Hepatic stellate cell (primary cell): ENCODE results near the gene NEBL.

Experiments
- DNase-seq: peaks from one replicate; pipeline ENCODE4 v3.0.0; 2011; ENCODE audit warnings: low spot score

The NEBL gene

DNA sequence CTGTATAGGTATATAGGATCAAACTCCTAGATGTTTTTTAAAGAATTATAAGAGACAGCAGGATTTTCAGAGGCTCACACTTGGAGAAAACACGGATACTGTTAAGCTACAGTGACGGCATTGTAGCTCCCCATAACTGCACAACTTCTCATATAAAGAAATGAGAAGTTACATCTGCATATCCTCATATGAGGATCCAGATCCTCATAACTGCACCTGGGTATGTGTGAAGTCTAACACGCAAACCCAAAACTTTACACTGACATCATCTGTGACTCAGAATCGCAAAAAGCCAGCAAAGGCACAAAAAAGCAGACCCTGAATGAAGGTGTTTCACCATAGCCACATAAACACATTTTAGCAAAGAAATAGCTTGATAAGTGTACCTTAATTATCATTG is 34.1 kb downstream of the NEBL start:
- no peak for DNase-seq

DNA sequence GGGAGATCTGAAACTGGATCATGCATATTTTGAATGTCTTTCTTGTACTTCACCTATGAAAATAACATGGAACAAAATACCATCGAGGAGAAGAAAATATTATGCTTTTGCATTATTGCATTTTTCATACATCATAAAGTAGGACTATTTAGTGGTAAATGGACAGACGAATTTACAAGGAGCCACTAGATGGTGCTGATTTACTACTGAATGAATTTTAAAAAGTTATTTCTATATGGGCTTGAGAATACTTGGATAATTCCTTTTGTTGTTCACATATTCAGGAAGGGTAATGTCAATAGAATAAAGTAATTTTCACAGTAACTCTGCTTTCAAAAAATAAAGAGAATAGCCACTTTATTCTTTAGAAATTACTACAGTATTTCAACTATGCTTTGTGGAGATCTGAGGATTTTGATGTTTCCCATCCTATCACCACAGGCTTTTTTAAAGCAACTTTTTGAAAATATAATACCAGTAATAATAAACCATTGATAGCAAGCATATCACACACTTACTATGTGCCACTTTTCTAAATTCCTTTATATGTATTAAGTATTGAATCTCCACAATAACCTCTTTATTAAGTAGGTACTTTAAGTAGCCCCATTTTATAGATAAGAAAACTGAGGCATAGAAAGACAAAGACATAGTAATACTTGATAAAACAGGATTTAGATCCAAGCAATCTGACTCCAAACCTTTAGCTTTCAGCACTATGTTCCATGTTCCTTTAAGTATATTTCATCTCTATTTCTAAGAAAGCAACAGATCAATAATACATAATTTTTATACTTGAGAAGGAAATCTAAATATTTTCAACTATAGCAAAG is 38.6 kb downstream of the NEBL start:
- no peak for DNase-seq

DNA sequence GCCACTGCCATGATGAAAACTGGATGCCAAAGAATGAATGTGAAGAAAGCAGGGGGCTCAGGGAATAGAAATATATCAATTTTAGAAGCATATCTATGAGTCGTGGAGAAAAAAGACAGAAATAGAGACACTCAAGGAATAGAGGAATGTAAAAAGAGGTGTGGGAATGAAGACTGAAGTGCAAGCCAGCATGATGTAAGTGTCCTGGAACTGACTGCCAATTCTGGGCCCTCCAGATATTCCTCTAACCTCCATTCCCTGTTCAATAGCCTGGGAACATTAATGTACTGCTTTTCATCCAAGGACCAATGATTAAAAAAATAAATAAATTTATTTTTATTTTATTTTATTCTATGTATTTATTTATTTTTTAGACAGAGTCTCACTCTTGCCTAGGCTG is 40.6 kb downstream of the NEBL start:
- DNase-seq = no peak

DNA sequence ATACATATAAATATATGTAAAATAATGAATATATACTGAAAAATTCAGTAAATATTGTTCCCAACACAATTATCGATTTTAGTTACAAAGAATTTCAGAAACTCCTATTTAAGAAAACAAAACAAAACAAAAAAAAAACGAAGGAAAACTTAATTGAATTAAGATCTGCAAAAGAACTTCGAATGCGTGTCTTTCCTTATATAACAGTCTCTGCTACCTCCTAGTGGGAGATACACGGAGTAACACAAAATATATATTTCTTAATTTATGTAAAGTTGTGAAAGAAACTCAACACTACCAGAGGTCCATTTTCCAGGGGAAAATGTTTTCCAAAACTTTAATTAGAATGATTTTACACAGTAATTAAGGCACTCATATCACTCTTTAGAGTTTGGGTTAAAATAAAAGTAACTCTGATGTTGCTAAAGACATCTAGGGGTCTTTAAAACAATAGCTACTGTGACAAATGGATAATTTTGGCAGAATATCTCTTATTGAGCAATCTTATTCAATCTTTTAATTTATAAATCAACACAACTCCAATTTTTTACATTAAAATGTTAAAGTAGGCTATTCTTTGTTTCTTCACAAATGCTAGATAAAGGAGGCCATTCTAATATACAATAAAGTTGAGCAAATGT is 41.6 kb downstream of the NEBL start:
- DNase-seq = no peak

DNA sequence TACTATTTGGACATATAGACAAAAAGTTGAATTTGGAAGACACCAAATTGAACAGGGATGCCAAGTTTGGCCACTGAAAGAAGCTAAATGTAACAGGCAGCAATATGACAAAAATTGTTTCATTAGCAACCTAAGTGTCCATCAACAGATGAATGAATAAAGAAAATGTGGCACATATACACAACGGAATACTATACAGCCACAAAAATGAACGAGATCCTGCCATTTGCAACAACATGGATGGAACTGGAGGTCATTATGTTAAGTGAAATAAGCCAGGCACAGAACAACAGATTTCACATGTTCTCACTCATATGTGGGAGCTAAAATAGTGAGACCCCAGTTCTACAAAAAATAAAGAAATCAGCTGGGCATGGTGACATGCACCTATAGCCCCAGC is 43.8 kb downstream of the NEBL start:
- DNase-seq = no peak

DNA sequence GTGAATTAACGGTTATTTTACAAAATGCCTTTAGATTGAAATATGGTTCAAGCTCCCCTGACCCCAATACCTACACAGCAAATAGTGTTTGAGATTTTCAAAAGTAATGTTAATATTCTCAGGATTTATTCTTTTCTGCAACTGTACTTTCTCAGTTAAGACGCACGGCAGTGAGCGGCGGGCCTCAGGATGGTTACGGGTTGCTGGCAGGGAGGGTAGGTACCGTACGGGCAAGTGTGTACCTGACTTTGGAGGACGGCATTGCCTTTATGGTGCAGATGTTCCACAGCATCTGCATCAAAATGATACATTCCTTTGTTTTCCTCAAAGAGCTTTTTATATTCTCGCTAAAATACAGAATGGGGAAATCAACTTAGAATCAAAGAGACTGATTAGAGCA is 44.8 kb downstream of the NEBL start:
- no peak for DNase-seq

DNA sequence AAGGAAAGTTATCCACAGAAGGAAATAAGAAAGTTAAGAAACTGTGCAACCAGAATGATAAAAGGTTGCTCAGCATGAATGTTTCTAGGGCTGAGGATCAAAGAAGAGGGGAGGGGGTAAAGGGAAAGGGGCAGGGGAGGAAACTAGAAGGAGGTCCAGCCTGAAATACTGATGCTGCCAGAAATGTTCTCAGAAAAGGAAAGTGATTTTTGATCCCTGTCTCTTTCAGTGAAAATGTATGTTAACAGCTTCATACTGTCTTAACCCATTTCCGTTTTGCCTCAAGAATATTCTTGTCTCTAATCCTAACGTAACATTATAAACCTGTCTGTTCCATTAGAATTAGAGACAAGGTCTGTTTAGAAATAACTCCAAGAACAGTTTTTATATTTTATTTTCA is 49.6 kb downstream of the NEBL start:
- no peak for DNase-seq

DNA sequence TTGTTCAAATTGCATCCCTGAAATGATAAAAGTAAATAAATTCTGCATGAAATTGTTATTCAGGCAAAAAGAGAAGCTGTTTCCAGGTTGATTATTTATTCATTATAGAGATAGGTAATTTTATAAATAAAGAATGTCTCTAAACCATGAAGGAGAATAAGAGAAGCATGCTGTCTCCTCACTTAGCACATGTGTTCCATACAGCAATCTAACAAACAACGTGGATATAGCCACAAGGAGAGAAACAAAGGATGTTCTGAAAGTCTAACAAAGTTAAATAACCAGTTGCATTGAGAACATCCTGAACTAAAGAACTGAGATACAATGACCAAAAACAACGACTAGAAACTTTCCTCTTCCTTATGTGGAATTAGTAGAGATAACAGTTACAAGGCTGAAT is 50.8 kb downstream of the NEBL start:
- no peak for DNase-seq

DNA sequence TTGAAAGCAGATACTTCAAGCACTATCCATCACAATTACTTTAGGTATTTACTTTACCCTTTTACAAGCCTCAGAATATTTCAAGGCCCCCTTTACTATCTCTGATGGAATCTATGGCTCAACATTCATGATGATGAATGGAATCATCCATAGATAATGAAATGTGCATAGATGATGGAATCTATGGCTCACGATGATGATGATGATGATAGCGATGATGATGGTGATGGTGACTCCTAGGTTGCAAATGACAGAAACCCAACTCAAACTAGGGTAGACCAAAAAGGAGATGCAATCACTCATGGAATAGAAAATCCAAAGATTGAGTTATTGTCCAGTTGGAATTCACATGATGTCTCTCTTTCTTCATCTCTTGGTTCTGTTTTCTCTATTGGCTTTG is 55.7 kb downstream of the NEBL start:
- DNase-seq = no peak

DNA sequence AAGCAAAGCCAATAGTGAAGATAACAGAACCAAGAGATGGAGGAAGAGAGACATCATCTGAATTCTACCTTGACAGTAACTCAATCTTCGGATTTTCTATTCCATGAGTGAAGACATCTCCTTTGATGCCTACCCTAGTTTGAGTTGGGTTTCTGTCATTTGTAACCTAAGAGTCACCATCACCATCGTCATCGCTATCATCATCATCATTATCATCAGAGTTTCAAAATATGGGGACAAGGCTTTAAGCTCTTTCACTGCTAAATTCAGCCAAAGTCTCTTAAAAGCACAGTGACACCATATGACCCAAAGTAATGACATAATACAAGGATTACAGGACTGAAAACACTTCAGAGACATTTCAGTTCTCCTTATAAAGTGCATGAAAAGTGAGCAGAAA is 57.2 kb downstream of the NEBL start:
- DNase-seq = no peak

DNA sequence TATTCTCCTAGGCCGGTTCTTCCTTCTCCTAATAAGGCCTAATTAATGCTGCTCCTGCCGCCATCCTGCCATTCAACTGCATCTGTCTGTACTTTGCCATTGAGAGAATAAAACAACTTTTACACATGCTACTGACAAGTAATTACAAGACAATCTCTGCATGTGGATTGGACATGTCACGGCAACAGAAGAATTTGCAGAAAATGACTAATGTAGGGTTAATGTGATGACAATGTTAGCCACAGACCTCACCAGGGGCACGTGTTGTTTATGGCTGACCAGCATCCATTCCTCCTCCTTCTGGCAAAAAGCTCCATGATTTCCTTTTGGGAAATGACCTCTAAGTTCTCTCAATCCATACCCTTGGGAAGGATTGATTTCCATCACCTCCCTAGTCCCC is 58.0 kb downstream of the NEBL start:
- no peak for DNase-seq

DNA sequence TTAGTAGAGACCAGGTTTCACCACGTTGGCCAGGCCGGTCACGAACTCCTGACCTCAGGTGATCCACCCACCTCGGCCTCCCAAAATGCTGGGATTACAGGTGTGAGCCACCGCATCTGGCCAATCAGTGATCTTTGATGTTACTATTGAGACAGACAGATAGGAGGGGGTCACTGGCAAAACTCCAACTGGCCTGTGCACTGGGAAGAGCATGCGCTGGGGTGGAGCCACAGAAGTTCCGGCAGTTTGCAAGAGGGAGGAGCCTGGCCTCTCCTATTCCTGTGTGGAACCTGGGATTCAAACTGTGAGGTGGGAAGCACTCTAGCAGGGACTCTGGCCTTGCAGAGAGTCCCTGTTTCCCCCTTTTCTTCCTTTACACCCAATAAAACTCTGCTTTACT is 60.7 kb downstream of the NEBL start:
- DNase-seq = no peak

DNA sequence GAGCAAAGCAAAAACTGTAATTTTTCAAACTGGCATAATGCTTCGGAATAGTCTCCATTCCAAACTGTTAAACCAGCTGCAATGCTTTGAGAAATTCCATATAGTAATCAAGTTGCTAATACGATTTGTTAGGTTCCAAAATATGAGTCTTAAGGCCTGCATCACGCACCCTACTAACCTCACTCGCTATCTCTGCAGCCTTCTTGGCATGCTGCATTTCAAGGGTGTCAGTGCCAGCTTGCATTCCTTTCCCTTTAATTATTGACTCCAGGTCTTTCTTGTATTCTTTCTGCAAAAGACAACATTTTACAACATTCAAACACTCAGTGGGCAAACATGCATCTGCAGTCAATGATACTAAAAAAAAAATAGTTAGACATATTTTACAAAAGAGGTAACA is 61.8 kb downstream of the NEBL start:
- no peak for DNase-seq

DNA sequence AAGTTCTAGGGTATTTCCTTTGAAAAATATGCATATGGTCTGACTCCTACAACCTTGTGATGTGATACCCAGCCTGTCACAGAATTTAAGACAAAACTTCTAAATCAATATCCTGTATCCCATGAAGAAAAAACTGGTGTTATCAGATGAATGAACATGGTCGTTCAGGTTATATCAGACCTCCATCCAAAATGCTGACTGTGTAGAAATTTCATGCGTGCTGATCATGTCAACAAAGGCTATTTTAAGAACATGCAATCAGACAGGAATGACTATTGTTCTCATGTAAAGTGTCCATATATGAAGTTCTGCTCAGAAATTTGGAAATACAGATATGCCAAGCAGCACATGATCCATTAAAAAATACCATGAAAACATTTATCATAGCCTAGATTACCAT is 62.3 kb downstream of the NEBL start:
- no peak for DNase-seq

DNA sequence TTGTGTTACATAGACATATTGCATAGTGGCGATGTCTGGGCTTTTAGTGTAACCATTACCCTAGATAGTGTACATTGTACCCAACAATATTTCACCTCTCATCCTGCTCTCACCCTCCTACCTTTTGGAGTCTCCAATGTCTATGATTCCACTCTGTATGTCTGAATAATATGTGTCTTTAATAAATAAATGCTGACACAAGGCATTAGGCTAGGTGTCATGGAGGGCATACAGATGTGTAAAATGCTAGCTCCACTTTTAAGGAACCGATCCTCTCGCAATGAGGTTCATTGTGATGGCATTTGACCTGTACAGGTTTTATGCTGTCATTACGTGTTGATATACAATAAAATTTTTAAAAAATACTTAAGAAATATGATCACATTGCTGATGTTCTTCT is 74.3 kb downstream of the NEBL start:
- no peak for DNase-seq

DNA sequence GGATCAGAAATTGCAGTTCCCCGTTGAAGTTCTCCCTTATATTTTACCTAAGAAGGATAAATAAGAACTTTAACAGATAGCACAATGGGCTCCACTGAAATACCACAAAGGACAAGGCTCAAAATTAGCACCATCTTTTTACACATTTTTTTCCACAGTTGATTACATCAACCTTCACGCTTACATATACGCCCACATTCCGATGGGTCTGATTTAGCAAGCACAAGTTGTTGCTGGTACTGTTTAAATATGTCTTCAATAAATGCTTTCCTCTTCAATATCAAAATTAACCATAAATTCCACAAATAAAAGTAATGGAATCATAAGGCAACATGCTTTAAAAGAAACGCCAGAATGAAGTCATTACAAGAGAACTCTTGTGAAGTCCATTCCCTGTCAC is 79.5 kb downstream of the NEBL start:
- no peak for DNase-seq

DNA sequence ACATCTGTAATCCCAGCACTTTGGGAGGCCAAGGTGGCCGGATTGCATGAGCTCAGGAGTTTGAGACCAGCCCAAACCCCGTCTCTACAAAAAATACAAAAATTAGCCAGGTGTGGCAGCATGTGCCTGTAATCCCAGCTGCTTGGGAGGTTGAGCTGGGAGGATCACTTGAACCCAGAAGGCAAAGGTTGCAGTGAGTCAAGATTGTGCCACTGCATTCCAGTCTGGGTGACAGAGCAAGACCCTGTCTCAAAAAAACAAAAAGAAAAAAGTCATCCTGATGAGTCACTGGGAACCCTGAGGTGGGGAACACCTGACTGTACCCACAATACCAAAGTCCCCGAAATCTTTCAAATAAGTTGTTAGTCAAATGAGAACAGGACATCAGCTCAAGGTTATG is 80.0 kb downstream of the NEBL start:
- no peak for DNase-seq

DNA sequence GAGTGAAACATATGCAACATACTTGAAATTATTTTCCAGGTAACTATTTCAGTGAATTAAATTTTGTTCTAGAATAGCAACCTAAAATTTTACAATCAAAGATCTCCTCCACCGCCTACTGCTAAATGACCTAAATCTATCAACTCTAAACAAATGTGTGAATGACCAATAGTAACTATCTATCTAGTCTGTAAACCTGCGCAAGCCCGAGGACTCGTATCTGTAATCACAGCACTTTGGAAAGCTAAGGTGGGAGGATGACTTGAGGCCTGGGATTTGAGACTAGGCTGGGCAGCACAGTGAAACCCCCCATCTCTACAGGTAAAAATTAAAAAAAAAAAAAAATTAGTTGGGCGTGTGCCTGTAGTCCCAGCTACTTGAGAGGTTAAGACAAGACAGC is 83.0 kb downstream of the NEBL start:
- no peak for DNase-seq

DNA sequence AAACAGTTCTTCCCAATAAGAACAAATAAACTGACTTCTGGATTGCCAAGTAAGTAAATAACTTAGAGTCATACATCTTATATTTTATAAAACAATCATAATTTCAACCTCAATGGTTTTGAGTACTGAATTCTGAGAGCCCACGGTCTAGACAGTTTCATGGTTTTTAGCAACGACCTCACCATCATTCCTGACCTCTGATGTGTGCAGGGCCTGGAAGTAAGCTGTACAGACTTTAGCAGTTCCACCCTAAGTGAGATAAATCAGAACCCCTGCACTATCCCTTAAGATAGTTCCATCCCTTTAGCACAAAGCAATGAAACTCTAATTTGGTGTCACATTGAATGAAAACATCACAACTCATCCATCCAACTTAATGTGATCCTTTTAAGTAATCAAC is 86.0 kb downstream of the NEBL start:
- DNase-seq = no peak

DNA sequence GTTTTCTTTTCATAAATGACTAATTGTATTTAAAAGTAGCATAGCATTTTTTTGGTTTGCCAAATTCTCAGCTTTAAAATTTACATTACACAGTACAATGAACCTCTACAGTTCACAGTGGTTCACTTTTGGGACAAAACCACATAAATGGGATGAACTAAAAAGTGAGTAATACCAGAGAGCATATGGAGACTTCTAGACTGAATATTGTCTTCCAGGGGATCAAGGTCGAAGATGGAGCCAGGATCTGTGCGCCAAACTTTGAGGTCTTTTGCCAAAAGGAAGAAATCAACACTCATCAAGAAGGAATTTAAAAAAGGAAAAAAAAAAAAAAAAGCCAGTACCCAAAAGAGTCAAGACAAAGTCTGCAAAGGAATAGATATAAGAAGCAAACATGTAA is 87.5 kb downstream of the NEBL start:
- DNase-seq = no peak

DNA sequence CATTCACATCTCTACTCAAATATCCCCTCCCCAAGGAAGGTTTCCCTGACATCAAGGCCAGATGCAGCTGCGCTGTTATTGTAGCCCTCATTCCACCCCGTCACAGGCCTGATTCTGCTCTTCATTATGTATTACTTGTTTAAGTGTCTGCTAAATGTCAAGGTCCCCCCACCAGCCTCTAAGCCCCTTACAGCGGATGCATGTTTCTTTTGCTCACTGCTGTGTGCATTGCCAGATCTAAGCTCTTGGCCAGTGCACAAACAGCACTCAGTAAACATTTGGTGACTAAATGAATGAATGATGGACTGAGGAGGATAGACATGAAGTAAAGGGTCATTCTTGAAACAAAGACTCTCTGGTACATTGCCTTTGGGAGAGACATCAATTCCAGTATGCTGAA is 90.6 kb downstream of the NEBL start:
- no peak for DNase-seq

DNA sequence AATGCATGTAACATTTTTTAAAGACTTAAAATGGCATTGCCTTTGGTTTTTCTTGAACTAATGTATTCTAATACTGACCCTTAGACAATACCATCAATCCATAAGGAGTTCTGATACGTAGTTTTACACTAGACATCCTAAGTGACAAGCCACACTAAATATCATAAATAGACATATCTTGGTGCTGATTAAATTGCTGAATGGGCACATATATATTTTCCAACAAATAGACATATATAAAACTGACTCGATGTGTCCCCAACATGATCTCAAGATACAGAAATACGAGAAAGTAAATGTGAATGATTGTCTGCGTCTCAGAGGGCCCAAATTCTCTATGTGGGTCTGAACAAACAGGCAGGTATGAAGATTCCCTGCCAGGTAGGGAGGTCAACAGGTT is 99.8 kb downstream of the NEBL start:
- DNase-seq = no peak

DNA sequence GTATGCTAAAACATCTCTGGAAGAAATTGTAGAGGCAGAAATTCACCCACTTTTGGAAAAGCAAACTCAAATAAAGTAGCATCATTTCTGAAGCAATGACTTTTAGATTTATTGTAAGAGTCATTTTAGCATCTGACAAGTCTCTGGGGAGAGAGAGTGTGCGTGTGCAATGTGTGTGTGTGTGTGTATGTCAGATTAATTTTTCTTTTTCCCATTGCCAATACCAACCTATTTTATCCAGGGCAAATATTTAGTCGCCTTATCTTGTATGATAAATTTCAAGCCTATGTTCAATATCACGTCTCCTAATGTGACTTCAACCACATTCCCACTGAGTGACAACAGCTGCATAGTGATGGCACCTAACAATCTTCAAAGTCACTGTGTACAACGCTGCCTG is 101.7 kb downstream of the NEBL start:
- no peak for DNase-seq

DNA sequence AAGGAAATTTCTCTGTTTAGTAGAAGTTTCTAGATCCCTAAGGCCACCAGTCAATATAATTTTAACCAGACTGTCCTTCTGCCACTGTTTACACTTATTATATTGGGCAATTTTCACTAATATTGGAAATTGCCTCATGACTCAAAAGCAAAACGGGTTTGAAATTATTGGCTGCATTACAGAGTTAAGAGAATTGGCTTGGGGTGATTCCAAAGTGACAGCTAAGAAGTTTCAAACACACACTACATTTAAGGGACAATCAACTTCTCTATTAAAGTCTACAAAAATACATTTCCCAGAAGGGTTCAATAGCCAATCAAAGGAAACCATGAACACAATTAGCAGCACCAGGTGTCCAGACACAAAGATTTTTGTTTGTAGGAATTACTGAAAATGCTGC is 111.9 kb downstream of the NEBL start:
- no peak for DNase-seq
